Upper lobe of right lung (tissue), 1 donor: ENCODE data around the gene ZG16B. TPM values are rescaled to one million over a fixed set of nuclear protein-coding genes. Genes with fewer than 3 reads are reported as not detected.
A peak's percentile ranks its signal among the peaks of the same experiment; 100 is the strongest.

Source experiments
- ATAC-seq: fragments of 200-7000 bp; cut with Tn5 transposase; one replicate; pipeline ENCODE4 v1.9.1; 2020; ENCODE audit warnings: mild to moderate bottlenecking, moderate library complexity
- DNase-seq: peaks from one replicate; pipeline ENCODE4 v3.0.0-alpha.2; 2020
- H3K27ac ChIP-seq: fragments of 200-600 bp; one replicate; pipeline ENCODE4 v1.8.0; 2022
- H3K27me3 ChIP-seq: fragments of 200-600 bp; one replicate; pipeline ENCODE4 v1.8.0; 2022; ENCODE audit warnings: mild to moderate bottlenecking
- H3K36me3 ChIP-seq: fragments of 200-600 bp; one replicate; pipeline ENCODE4 v1.8.0; 2022
- H3K4me1 ChIP-seq: fragments of 200-600 bp; one replicate; pipeline ENCODE4 v1.8.0; 2022
- H3K4me3 ChIP-seq: fragments of 200-600 bp; one replicate; pipeline ENCODE4 v1.8.0; 2022; ENCODE audit warnings: mild to moderate bottlenecking
- H3K9me3 ChIP-seq: fragments of 200-600 bp; one replicate; pipeline ENCODE4 v1.8.0; 2022
- CTCF ChIP-seq: fragments of 200-600 bp; IDR thresholded peaks from one replicate; pipeline ENCODE4 v1.8.0; 2022; ENCODE audit warnings: antibody characterized with exemption
- intact Hi-C: fragments of 100-400 bp; cut with DNase I; formaldehyde crosslinking; loops from one replicate; pipeline ENCODE4 v1.11.0; 2022
- total RNA-seq: library from RNA; stranded (reverse); fragmentation: NEBNext Ultra II Directional; extraction: Animal tissue kit (Norgen Biotek cat#: 25700); gene quantifications from one replicate; pipeline ENCODE4 v1.2.1, GENCODE V29; 2021
- donor health status: DM: no; HTN: yes; CAD: no; lungs with severe emphysema.

Gene ZG16B
- total RNA-seq, 1 donor from 2014 or later = not detected

- DNase-seq = no peak
- no peak for ATAC-seq
- peaks cover 20% of the 10 kb centered on the region for H3K27me3 ChIP-seq
- intact Hi-C loops = no loop called here
- no peak overlapping the region for H3K4me3 ChIP-seq
- H3K36me3 ChIP-seq = no peaks in the 10 kb centered on the region
- no peak overlapping the region for H3K27ac ChIP-seq
- TF ChIP-seq CTCF = no peak
- no peaks in the 10 kb centered on the region for H3K4me1 ChIP-seq
- H3K9me3 ChIP-seq = no peaks in the 10 kb centered on the region
Measured at GRCh38 chr16:2853531-2854073, 23.5 kb downstream of the ZG16B start.

GRCh38 chr16:2854700-2855309 is 24.7 kb downstream of the ZG16B start:
- no peak for ATAC-seq
- peak; percentile 43 for TF ChIP-seq CTCF

GRCh38 chr16:2855536-2855935 is 25.4 kb downstream of the ZG16B start:
- H3K4me3 ChIP-seq = no peak overlapping the region
- ATAC-seq (no peak), DNase-seq (no peak)
- H3K27ac ChIP-seq = no peak overlapping the region
- TF ChIP-seq CTCF = no peak
- no peaks in the 10 kb centered on the region for H3K36me3 ChIP-seq
- intact Hi-C loops = no loop called here
- H3K9me3 ChIP-seq = no peaks in the 10 kb centered on the region
- H3K4me1 ChIP-seq = no peaks in the 10 kb centered on the region
- peaks cover 34% of the 10 kb centered on the region for H3K27me3 ChIP-seq

More at GRCh38 chr16:2854700-2855309, 24.7 kb downstream of the ZG16B start:
- intact Hi-C loops = no loop called here
- DNase-seq = no peak
- Histone ChIP-seq H3K4me3 (no peak overlapping the region), H3K9me3 (no peaks in the 10 kb centered on the region), H3K36me3 (no peaks in the 10 kb centered on the region), H3K27me3 (peaks cover 26% of the 10 kb centered on the region), H3K27ac (no peak overlapping the region), H3K4me1 (no peaks in the 10 kb centered on the region)

GRCh38 chr16:2856061-2856670 is 26.1 kb downstream of the ZG16B start:
- intact Hi-C loops = no loop called here
- TF ChIP-seq CTCF = no peak
- Histone ChIP-seq H3K9me3 (no peaks in the 10 kb centered on the region), H3K4me1 (no peaks in the 10 kb centered on the region), H3K36me3 (no peaks in the 10 kb centered on the region), H3K4me3 (no peak overlapping the region), H3K27ac (no peak overlapping the region), H3K27me3 (peaks cover 34% of the 10 kb centered on the region)
- ATAC-seq (peak; percentile 44), DNase-seq (no peak)

GRCh38 chr16:2856686-2857450 is 26.8 kb downstream of the ZG16B start:
- Histone ChIP-seq H3K27me3 (peaks cover 34% of the 10 kb centered on the region), H3K36me3 (no peaks in the 10 kb centered on the region), H3K4me1 (no peaks in the 10 kb centered on the region), H3K4me3 (peak overlapping the region; percentile 43), H3K27ac (peak overlapping the region; percentile 80), H3K9me3 (no peaks in the 10 kb centered on the region)
- no peak for ATAC-seq
- no peak for DNase-seq
- intact Hi-C loops = no loop called here
- no peak for TF ChIP-seq CTCF
